ENCODE measurements around the gene CEP112. TPM values are rescaled to one million over a fixed set of nuclear protein-coding genes. Genes with fewer than 3 reads are reported as not detected.

CEP112 gene
- polyA plus RNA-seq, 1 donor (not counting 4 experiments of a cell fraction or from before 2014, with no cell fraction given), result 2.6 TPM

DNA sequence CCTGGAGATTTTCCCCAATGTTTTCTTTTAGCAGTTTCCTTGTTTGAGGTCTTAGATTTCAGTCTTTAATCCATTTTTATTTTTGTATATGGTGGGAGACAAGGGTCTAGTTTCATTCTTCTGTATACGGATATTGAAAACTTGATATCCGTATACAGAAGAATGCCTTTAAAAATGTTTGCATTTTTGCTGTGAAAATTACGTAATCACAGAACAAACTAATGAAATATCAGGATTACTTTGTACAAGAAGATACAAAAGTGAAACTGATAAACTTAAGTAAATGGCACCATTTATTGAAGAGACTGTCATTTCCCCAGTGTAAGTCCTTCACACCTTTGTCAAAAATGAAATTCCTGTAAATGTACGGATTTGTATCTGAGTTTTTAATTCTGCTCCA is 13.3 kb downstream of the CEP112 start:
- H3K9me1 ChIP-seq (ENCODE audit: control insufficient read depth, extremely low read depth, insufficient read depth, low read length), result no peaks in the 10 kb centered on the region
- no peak overlapping the region for H2AFZ ChIP-seq (ENCODE audit: control insufficient read depth, low read length)
- DNase-seq (ENCODE audit: low read depth, low spot score) (no peak), FAIRE-seq (no peak)
- no peak overlapping the region for H3K4me2 ChIP-seq (ENCODE audit: control insufficient read depth, extremely low read depth, insufficient read depth, low read depth, low read length)
- H3K4me1 ChIP-seq (ENCODE audit: control insufficient read depth, extremely low read depth, insufficient read depth, low read length), result no peaks in the 10 kb centered on the region
- H4K20me1 ChIP-seq (ENCODE audit: control insufficient read depth, extremely low read depth, insufficient read depth, low read length), result no peaks in the 10 kb centered on the region
- no peak overlapping the region for H3K4me3 ChIP-seq (ENCODE audit: control insufficient read depth in 2 of 3, extremely low read depth in 1 of 3, insufficient read depth in 2 of 3, low read depth in 1 of 3, low read length in 3 of 3)
- no peaks in the 10 kb centered on the region for H3K36me3 ChIP-seq (ENCODE audit: control insufficient read depth in 2 of 2, extremely low read depth in 1 of 2, insufficient read depth in 2 of 2, low read length in 2 of 2)
- dilution Hi-C loops (cut with MboI; ENCODE audit: extremely low pct_ligation_motif_present, low sequenced_read_pairs), result no loop called here
- H3K9me3 ChIP-seq (ENCODE audit: control insufficient read depth, low read depth, low read length), result no peaks in the 10 kb centered on the region
- H3K27ac ChIP-seq (ENCODE audit: control insufficient read depth, insufficient read depth, low read length), result no peak overlapping the region
- H3K79me2 ChIP-seq (ENCODE audit: control insufficient read depth, insufficient read depth, low read length), result no peaks in the 10 kb centered on the region
- no peaks in the 10 kb centered on the region for H3K27me3 ChIP-seq (ENCODE audit: control insufficient read depth, extremely low read depth, insufficient read depth, low read length)
- no peak overlapping the region for H3K9ac ChIP-seq (ENCODE audit: control insufficient read depth, extremely low read depth, insufficient read depth, low read length)
- TF ChIP-seq CTCF (optimal IDR thresholded peaks at IDR 0.05 in 1 of 3, IDR thresholded peaks at IDR 0.05 in 1 of 3, conservative IDR thresholded peaks at IDR 0.05 in 1 of 3; ENCODE audit: extremely low read depth in 1 of 3, insufficient read depth in 2 of 3, low read length in 3 of 3) (no peak), EZH2 (IDR thresholded peaks at IDR 0.05; ENCODE audit: low read length) (no peak)

DNA sequence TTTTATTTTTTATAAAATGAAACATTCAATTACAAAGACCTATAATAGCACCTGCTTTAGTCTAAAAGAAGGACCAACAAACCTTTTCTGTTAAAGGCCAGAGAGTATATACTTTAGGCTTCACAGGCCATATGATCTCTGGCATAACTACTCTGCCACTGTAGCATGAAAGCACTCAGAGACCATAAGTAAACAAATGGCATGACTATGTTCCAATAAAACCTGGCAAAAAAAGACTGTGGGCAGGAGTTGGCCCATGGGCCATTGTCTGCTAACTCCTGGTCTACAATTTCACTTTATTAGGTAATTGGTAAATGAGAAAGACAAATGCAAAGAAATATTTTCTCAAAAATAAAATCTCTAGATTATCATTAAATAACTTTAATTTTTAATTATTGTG is 14.9 kb downstream of the CEP112 start:
- no peak overlapping the region for H3K4me3 ChIP-seq (ENCODE audit: control insufficient read depth in 2 of 3, extremely low read depth in 1 of 3, insufficient read depth in 2 of 3, low read depth in 1 of 3, low read length in 3 of 3)
- H4K20me1 ChIP-seq (ENCODE audit: control insufficient read depth, extremely low read depth, insufficient read depth, low read length), result no peaks in the 10 kb centered on the region
- TF ChIP-seq EZH2 (IDR thresholded peaks at IDR 0.05; ENCODE audit: low read length) (no peak), CTCF (optimal IDR thresholded peaks at IDR 0.05 in 1 of 3, IDR thresholded peaks at IDR 0.05 in 1 of 3, conservative IDR thresholded peaks at IDR 0.05 in 1 of 3; ENCODE audit: extremely low read depth in 1 of 3, insufficient read depth in 2 of 3, low read length in 3 of 3) (no peak)
- H3K9me1 ChIP-seq (ENCODE audit: control insufficient read depth, extremely low read depth, insufficient read depth, low read length), result no peaks in the 10 kb centered on the region
- no peaks in the 10 kb centered on the region for H3K36me3 ChIP-seq (ENCODE audit: control insufficient read depth in 2 of 2, extremely low read depth in 1 of 2, insufficient read depth in 2 of 2, low read length in 2 of 2)
- DNase-seq (ENCODE audit: low read depth, low spot score), result no peak
- no peak overlapping the region for H3K4me2 ChIP-seq (ENCODE audit: control insufficient read depth, extremely low read depth, insufficient read depth, low read depth, low read length)
- H3K9ac ChIP-seq (ENCODE audit: control insufficient read depth, extremely low read depth, insufficient read depth, low read length), result no peak overlapping the region
- H3K4me1 ChIP-seq (ENCODE audit: control insufficient read depth, extremely low read depth, insufficient read depth, low read length), result no peaks in the 10 kb centered on the region
- dilution Hi-C loops (cut with MboI; ENCODE audit: extremely low pct_ligation_motif_present, low sequenced_read_pairs), result no loop called here
- H3K27me3 ChIP-seq (ENCODE audit: control insufficient read depth, extremely low read depth, insufficient read depth, low read length), result no peaks in the 10 kb centered on the region
- FAIRE-seq, result no peak
- H2AFZ ChIP-seq (ENCODE audit: control insufficient read depth, low read length), result no peak overlapping the region
- H3K79me2 ChIP-seq (ENCODE audit: control insufficient read depth, insufficient read depth, low read length), result no peaks in the 10 kb centered on the region
- H3K9me3 ChIP-seq (ENCODE audit: control insufficient read depth, low read depth, low read length), result no peaks in the 10 kb centered on the region
- H3K27ac ChIP-seq (ENCODE audit: control insufficient read depth, insufficient read depth, low read length), result no peak overlapping the region

Measured in keratinocyte (primary cell).